Heart left ventricle (tissue), 13 donors: ENCODE results near the gene DGCR6.
"Not testable (repeated sequence)": the region's sequence is repeated elsewhere in the genome, so short reads cannot be mapped to it uniquely, and the experiment has no call there.

Source experiments
- POLR2A ChIP-seq, 2 donors: fragments of 450-650 bp; IDR thresholded peaks; one replicate each; pipeline ENCODE4 v1.6.1; 2017; ENCODE audit warnings: antibody characterized with exemption in 2 of 2, mild to moderate bottlenecking in 2 of 2, moderate library complexity in 2 of 2
- TF ChIP-seq, protein P1 (sequence below), 12 donors: fragments of 200-600 bp; sonication (generic) in 4 of 12; IDR thresholded peaks; one replicate each; pipeline versions ENCODE4 v1.5.0 to v1.8.0; 2018 to 2022; ENCODE audit warnings: antibody characterized with exemption in 12 of 12, mild to moderate bottlenecking in 5 of 12
- donor health status: ischemic (EF 13 %, LVEDD 7.1; RV severe dilation, severe dysfunction).
- donor health status: DM: no; HTN: yes; CAD: no.
- donor health status: DM: no; HTN: no; CAD: no.
- donor health status: ischemic (EF 25% LVEDD 6.9; RV normal size, moderate dysfunction).
- donor health status: ischemic (EF 25% LVEDD 5.7; RV mildly dilated, moderate dysfunction).
- donor health status: ischemic (EF 35%, LVEDD 5.7; RV mildly dilated, moderate dysfunction).
- donor health status: nonischemic (EF 11% LVEDD 7.7; RV severe dilation, severe dysfunction).
- donor health status: DM: yes; HTN: yes; CAD: no.
- donor health status: PGD.
- donor health status: ischemic (EF 29% LVEDD 5.4; RV normal size, mild dysfunction).
- donor health status: nonischemic (EF 23%, LVEDD 6.1; RV moderate dilation, normal function).

DNA sequence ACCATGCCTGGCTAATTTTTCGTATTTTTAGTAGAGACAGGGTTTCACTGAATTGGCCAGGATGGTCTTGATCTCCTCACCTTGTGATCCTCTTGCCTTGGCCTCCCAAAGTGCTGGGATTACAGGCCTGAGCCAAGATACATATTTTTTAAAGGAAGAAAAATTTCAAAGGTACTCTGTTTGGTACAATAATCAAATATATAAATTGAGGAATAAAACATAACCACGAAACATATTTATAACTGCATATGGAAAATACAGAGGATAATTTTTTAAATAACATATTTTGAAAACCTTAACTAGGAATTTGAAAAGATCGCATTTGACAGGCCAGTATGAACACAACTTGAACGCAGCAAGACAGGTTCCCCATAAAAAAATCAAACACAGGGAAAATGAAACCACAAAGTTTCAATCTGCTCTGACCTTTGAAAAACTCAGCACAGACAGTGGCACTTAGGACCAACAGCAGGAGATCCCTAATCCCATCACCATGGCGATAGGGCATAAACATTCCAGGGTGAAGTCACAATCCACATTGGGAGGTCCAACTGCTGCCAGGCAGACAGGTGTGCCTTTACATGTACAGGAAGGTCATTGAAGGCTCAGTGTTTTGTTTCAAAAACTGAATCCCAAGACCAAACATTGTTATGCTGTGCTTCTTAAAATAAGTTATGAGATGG is 15.5 kb upstream of the DGCR6 start:
- TF ChIP-seq, protein P1, sequence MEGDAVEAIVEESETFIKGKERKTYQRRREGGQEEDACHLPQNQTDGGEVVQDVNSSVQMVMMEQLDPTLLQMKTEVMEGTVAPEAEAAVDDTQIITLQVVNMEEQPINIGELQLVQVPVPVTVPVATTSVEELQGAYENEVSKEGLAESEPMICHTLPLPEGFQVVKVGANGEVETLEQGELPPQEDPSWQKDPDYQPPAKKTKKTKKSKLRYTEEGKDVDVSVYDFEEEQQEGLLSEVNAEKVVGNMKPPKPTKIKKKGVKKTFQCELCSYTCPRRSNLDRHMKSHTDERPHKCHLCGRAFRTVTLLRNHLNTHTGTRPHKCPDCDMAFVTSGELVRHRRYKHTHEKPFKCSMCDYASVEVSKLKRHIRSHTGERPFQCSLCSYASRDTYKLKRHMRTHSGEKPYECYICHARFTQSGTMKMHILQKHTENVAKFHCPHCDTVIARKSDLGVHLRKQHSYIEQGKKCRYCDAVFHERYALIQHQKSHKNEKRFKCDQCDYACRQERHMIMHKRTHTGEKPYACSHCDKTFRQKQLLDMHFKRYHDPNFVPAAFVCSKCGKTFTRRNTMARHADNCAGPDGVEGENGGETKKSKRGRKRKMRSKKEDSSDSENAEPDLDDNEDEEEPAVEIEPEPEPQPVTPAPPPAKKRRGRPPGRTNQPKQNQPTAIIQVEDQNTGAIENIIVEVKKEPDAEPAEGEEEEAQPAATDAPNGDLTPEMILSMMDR (IDR thresholded peaks at IDR 0.05) = not testable (repeated sequence)
- TF ChIP-seq POLR2A (IDR thresholded peaks at IDR 0.05) = not testable (repeated sequence)
